SK-N-SH treated with all-trans-retinoic acid at 6 μM for 48 hours (cell line): Measurements from ENCODE around the gene TUBA4A.
"Not testable (repeated sequence)": the region's sequence is repeated elsewhere in the genome, so short reads cannot be mapped to it uniquely, and the experiment has no call there.

Experiments
- ATAC-seq: fragments of 200-7000 bp; cut with Tn5 transposase; 3 replicates; pipeline ENCODE4 v1.9.1; 2020; ENCODE audit warnings: mild to moderate bottlenecking, moderate library complexity
- ARNTL ChIP-seq: fragments of 450-650 bp; formaldehyde crosslinking; IDR thresholded peaks from 2 replicates; pipeline ENCODE4 v1.5.0; 2020; ENCODE audit warnings: low read depth, mild to moderate bottlenecking, moderate library complexity, borderline replicate concordance
- BACH2 ChIP-seq: fragments of 250-450 bp; sonication (Bioruptor Pico); IDR thresholded peaks from 2 replicates; pipeline ENCODE4 v1.9.0; 2021; ENCODE audit warnings: mild to moderate bottlenecking, borderline replicate concordance
- CREB5 ChIP-seq: fragments of 250-450 bp; sonication (Bioruptor Pico); IDR thresholded peaks from 2 replicates; pipeline ENCODE4 v1.5.1; 2020; ENCODE audit warnings: low read depth, mild to moderate bottlenecking, moderate library complexity
- CSDC2 ChIP-seq: fragments of 250-450 bp; sonication (Bioruptor Pico); IDR thresholded peaks from 2 replicates; pipeline ENCODE4 v1.5.0; 2020; ENCODE audit warnings: mild to moderate bottlenecking, moderate library complexity
- ESRRG ChIP-seq: fragments of 250-450 bp; sonication (Bioruptor Pico); IDR thresholded peaks from 2 replicates; pipeline ENCODE4 v1.6.1; 2021; ENCODE audit warnings: mild to moderate bottlenecking
- GLIS3 ChIP-seq: fragments of 250-450 bp; sonication (Bioruptor Pico); IDR thresholded peaks from 2 replicates; pipeline ENCODE4 v1.5.0; 2020; ENCODE audit warnings: mild to moderate bottlenecking, moderate library complexity
- ISL1 ChIP-seq: fragments of 250-450 bp; sonication (Bioruptor Pico); IDR thresholded peaks from 2 replicates; pipeline ENCODE4 v2.1.2; 2022; ENCODE audit warnings: mild to moderate bottlenecking, moderate library complexity
- OSR1 ChIP-seq: fragments of 250-450 bp; sonication (Bioruptor Pico); IDR thresholded peaks from 2 replicates; pipeline ENCODE4 v1.8.0; 2022; ENCODE audit warnings: moderate library complexity, mild to moderate bottlenecking, inconsistent platforms
- PATZ1 ChIP-seq: fragments of 250-450 bp; sonication (Bioruptor Pico); IDR thresholded peaks from 2 replicates; pipeline ENCODE4 v1.8.0; 2020; ENCODE audit warnings: mild to moderate bottlenecking, moderate library complexity, borderline replicate concordance
- POU6F1 ChIP-seq: fragments of 250-450 bp; sonication (Bioruptor Pico); IDR thresholded peaks from 2 replicates; pipeline ENCODE4 v1.8.0; 2021; ENCODE audit warnings: low read depth, mild to moderate bottlenecking, moderate library complexity, borderline replicate concordance
- PPARA ChIP-seq: fragments of 250-450 bp; sonication (Bioruptor Pico); IDR thresholded peaks from 2 replicates; pipeline ENCODE4 v1.5.0; 2020; ENCODE audit warnings: mild to moderate bottlenecking, borderline replicate concordance
- RARB ChIP-seq: fragments of 250-450 bp; sonication (Bioruptor Pico); IDR thresholded peaks from 2 replicates; pipeline ENCODE4 v1.8.0; 2021; ENCODE audit warnings: mild to moderate bottlenecking, moderate library complexity
- TCF4 ChIP-seq: fragments of 250-450 bp; sonication (Bioruptor Pico); IDR thresholded peaks from 2 replicates; pipeline ENCODE4 v1.8.0; 2021; ENCODE audit warnings: mild to moderate bottlenecking, moderate library complexity, borderline replicate concordance
- TOX ChIP-seq: fragments of 250-450 bp; sonication (Bioruptor Pico); IDR thresholded peaks from 2 replicates; pipeline ENCODE4 v1.8.0; 2021; ENCODE audit warnings: mild to moderate bottlenecking, moderate library complexity, borderline replicate concordance
- TSHZ2 ChIP-seq: fragments of 250-450 bp; sonication (Bioruptor Pico); IDR thresholded peaks from 2 replicates; pipeline ENCODE4 v1.5.0; 2020; ENCODE audit warnings: mild to moderate bottlenecking, moderate library complexity
- ZC3H10 ChIP-seq: fragments of 250-450 bp; sonication (Bioruptor Pico); IDR thresholded peaks from 2 replicates; pipeline ENCODE4 v1.5.1; 2021; ENCODE audit warnings: mild to moderate bottlenecking, moderate library complexity
- ZFP3 ChIP-seq: fragments of 250-450 bp; sonication (Bioruptor Pico); IDR thresholded peaks from 2 replicates; pipeline ENCODE4 v1.5.0; 2020; ENCODE audit warnings: mild to moderate bottlenecking, moderate library complexity
- ZFP30 ChIP-seq: fragments of 450-650 bp; formaldehyde crosslinking; IDR thresholded peaks from 2 replicates; pipeline ENCODE4 v1.5.0; 2022; ENCODE audit warnings: mild to moderate bottlenecking, moderate library complexity
- ZNF565 ChIP-seq: fragments of 450-650 bp; formaldehyde crosslinking; conservative IDR thresholded peaks from 2 replicates; pipeline ENCODE4 v1.5.0; 2020; ENCODE audit warnings: low read depth, mild to moderate bottlenecking, moderate library complexity
- ZNF70 ChIP-seq: fragments of 450-650 bp; formaldehyde crosslinking; IDR thresholded peaks from 2 replicates; pipeline ENCODE4 v1.5.0; 2020; ENCODE audit warnings: mild to moderate bottlenecking, moderate library complexity
- ZNF8 ChIP-seq: fragments of 450-650 bp; formaldehyde crosslinking; IDR thresholded peaks from 2 replicates; pipeline ENCODE4 v1.5.0; 2020; ENCODE audit warnings: mild to moderate bottlenecking, moderate library complexity

The TUBA4A gene

GRCh38 chr2:219266886-219267285, 13.2 kb upstream of the TUBA4A start:
- ATAC-seq = no peak
- TF ChIP-seq ZC3H10 (CRISPR knock-in tag) (no peak), ZFP30 (CRISPR knock-in tag) (no peak)

GRCh38 chr2:219266232-219266631, 12.5 kb upstream of the TUBA4A start:
- no peak for ATAC-seq
- TF ChIP-seq TOX (CRISPR knock-in tag) (no peak), ZFP3 (CRISPR knock-in tag) (no peak), TCF4 (CRISPR knock-in tag) (no peak), PPARA (CRISPR knock-in tag) (no peak), GLIS3 (CRISPR knock-in tag) (no peak), RARB (CRISPR knock-in tag) (no peak), TSHZ2 (CRISPR knock-in tag) (no peak), ZNF8 (CRISPR knock-in tag) (no peak), ZNF565 (CRISPR knock-in tag) (no peak), ISL1 (CRISPR knock-in tag) (no peak), BACH2 (no peak)

- ATAC-seq = no peak; the same call in 1 of the 3 replicates
- TF ChIP-seq OSR1 = no peak
- TF ChIP-seq GLIS3 (CRISPR knock-in tag) = no peak
- no peak for TF ChIP-seq PATZ1 (CRISPR knock-in tag)
- no peak for TF ChIP-seq RARB (CRISPR knock-in tag)
- TF ChIP-seq CREB5 (CRISPR knock-in tag) = no peak
- no peak for TF ChIP-seq ARNTL (CRISPR knock-in tag)
- TF ChIP-seq PPARA (CRISPR knock-in tag) = no peak
- TF ChIP-seq, all 23 proteins: peak for 0
Measured at GRCh38 chr2:219261024-219261855, 7.5 kb upstream of the TUBA4A start.

GRCh38 chr2:219258942-219259341, 5.2 kb upstream of the TUBA4A start:
- ATAC-seq = not testable (repeated sequence)

- no peak for ATAC-seq
- TF ChIP-seq BACH2 (no peak), CREB5 (CRISPR knock-in tag) (no peak), ZFP30 (CRISPR knock-in tag) (no peak), POU6F1 (CRISPR knock-in tag) (no peak), TOX (CRISPR knock-in tag) (no peak), ZFP3 (CRISPR knock-in tag) (no peak), OSR1 (no peak), ZNF565 (CRISPR knock-in tag) (no peak), ARNTL (CRISPR knock-in tag) (no peak), ZNF70 (CRISPR knock-in tag) (no peak), ESRRG (CRISPR knock-in tag) (no peak), ISL1 (CRISPR knock-in tag) (no peak), PATZ1 (CRISPR knock-in tag) (no peak), CSDC2 (no peak)
Measured at GRCh38 chr2:219254590-219255201, 978 bp upstream of the TUBA4A start.
